OCI-LY3 (cell line): Measurements from ENCODE around the gene SPOCD1.
A peak's percentile ranks its signal among the peaks of the same experiment; 100 is the strongest.

ENCODE experiments used
- H2AFZ ChIP-seq: fragments of 200-600, 300-600 bp; shearing (Covaris generic); 2 replicates; pipeline ENCODE4 v1.6.0; 2014; ENCODE audit warnings: antibody characterized with exemption, low read depth, low read length
- H3K27ac ChIP-seq: fragments of 200-600, 300-600 bp; sonication (generic); 2 replicates; pipeline ENCODE4 v1.5.1; 2014; ENCODE audit warnings: mild to moderate bottlenecking, low read length, moderate library complexity, mixed read lengths
- H3K27me3 ChIP-seq: fragments of 200-600, 300-600 bp; sonication (generic); 2 replicates; pipeline ENCODE4 v1.6.1; 2014; ENCODE audit warnings: low read depth, low read length, mixed read lengths
- H3K36me3 ChIP-seq: fragments of 200-600, 300-600 bp; sonication (generic); replicated peaks from 2 replicates; pipeline ENCODE3; 2014; ENCODE audit warnings: low read depth, low read length, mixed read lengths
- H3K4me1 ChIP-seq: fragments of 300-600, 200-600 bp; sonication (generic); 2 replicates; pipeline ENCODE4 v1.6.1; 2014; ENCODE audit warnings: low read length, mixed read lengths
- H3K4me2 ChIP-seq: fragments of 200-600, 300-600 bp; sonication (generic); 2 replicates; pipeline ENCODE4 v1.6.1; 2014; ENCODE audit warnings: low read length, mixed read lengths
- H3K4me3 ChIP-seq: fragments of 300-600, 200-600 bp; sonication (generic); 2 replicates; pipeline ENCODE4 v1.5.1; 2014; ENCODE audit warnings: antibody characterized with exemption, mild to moderate bottlenecking, low read length, moderate library complexity
- H3K79me2 ChIP-seq: fragments of 300-600, 200-600 bp; shearing (Covaris generic); 2 replicates; pipeline ENCODE4 v1.6.1; 2014; ENCODE audit warnings: mild to moderate bottlenecking, low read length, mixed read lengths
- H3K9ac ChIP-seq: fragments of 300-600, 200-600 bp; shearing (Covaris generic); 2 replicates; pipeline ENCODE4 v1.6.0; 2014; ENCODE audit warnings: mild to moderate bottlenecking, low read length, moderate library complexity
- H3K9me3 ChIP-seq: fragments of 200-600, 300-600 bp; shearing (Covaris generic); 2 replicates; pipeline ENCODE4 v1.6.1; 2014; ENCODE audit warnings: low read length, mixed read lengths; ENCODE audit not compliant: insufficient read depth
- H4K20me1 ChIP-seq: fragments of 200-600, 300-600 bp; sonication (generic); 2 replicates; pipeline ENCODE4 v1.6.1; 2016; ENCODE audit warnings: low read length, mixed read lengths; ENCODE audit not compliant: insufficient read depth
- CTCF ChIP-seq: fragments of 200-600, 300-600 bp; sonication (generic); IDR thresholded peaks from 2 replicates; pipeline ENCODE4 v1.5.1; 2014; ENCODE audit warnings: antibody characterized with exemption, low read length, low read depth
- EZH2phosphoT487 ChIP-seq: fragments of 200-600 bp; shearing (Covaris generic); IDR thresholded peaks from 2 replicates; pipeline ENCODE4 v1.6.1; 2018; ENCODE audit warnings: antibody characterized with exemption, mixed run types, low read depth

The SPOCD1 gene

GRCh38 chr1:31786366-31787060 lies 29.3 kb downstream of the SPOCD1 start:
- H3K79me2 ChIP-seq, result no peaks in the 10 kb centered on the region
- TF ChIP-seq EZH2phosphoT487, result no peak
- peaks cover 31% of the 10 kb centered on the region for H3K4me1 ChIP-seq
- no peak overlapping the region for H3K27ac ChIP-seq
- no peak overlapping the region for H3K4me3 ChIP-seq
- H3K9ac ChIP-seq, result no peak overlapping the region
- no peak overlapping the region for H2AFZ ChIP-seq
- H3K36me3 ChIP-seq, result no peaks in the 10 kb centered on the region
- H3K4me2 ChIP-seq, result no peak overlapping the region
- H4K20me1 ChIP-seq, result no peaks in the 10 kb centered on the region
- no peaks in the 10 kb centered on the region for H3K9me3 ChIP-seq
- no peaks in the 10 kb centered on the region; the same call in 1 of the 2 replicates for H3K27me3 ChIP-seq

GRCh38 chr1:31785947-31786290 lies 29.9 kb downstream of the SPOCD1 start:
- H2AFZ ChIP-seq, result no peak overlapping the region
- no peaks in the 10 kb centered on the region for H3K27me3 ChIP-seq
- H3K27ac ChIP-seq, result no peak overlapping the region
- TF ChIP-seq CTCF (no peak), EZH2phosphoT487 (no peak)
- no peak overlapping the region for H3K4me3 ChIP-seq
- peaks cover 31% of the 10 kb centered on the region for H3K4me1 ChIP-seq
- no peaks in the 10 kb centered on the region for H4K20me1 ChIP-seq
- no peaks in the 10 kb centered on the region for H3K79me2 ChIP-seq
- no peak overlapping the region for H3K9ac ChIP-seq
- no peak overlapping the region for H3K4me2 ChIP-seq
- no peaks in the 10 kb centered on the region for H3K36me3 ChIP-seq
- H3K9me3 ChIP-seq, result no peaks in the 10 kb centered on the region

- Histone ChIP-seq H3K36me3 (no peaks in the 10 kb centered on the region), H3K4me2 (peak overlapping the region; percentile 73), H3K4me1 (peaks cover 31% of the 10 kb centered on the region), H3K27me3 (no peaks in the 10 kb centered on the region), H3K9me3 (no peaks in the 10 kb centered on the region), H3K4me3 (peak overlapping the region; percentile 24; the same call in 1 of the 2 replicates), H3K79me2 (no peaks in the 10 kb centered on the region), H4K20me1 (no peaks in the 10 kb centered on the region), H3K9ac (peak overlapping the region; percentile 46; the same call in 1 of the 2 replicates), H3K27ac (peak overlapping the region; percentile 2; the same call in 1 of the 2 replicates), H2AFZ (peak overlapping the region; percentile 71)
- TF ChIP-seq CTCF (no peak), EZH2phosphoT487 (no peak)
Measured at GRCh38 chr1:31785020-31785946, 30.5 kb downstream of the SPOCD1 start.

GRCh38 chr1:31784356-31785019 lies 31.3 kb downstream of the SPOCD1 start:
- Histone ChIP-seq H3K9me3 (no peaks in the 10 kb centered on the region), H3K4me2 (peak overlapping the region; percentile 73), H3K27me3 (no peaks in the 10 kb centered on the region), H3K27ac (0 out of 2 replicates have a peak overlapping the region, but pooled peaks have one; percentile 2), H3K9ac (peak overlapping the region; percentile 46; the same call in 1 of the 2 replicates), H2AFZ (peak overlapping the region; percentile 71), H3K4me1 (peaks cover 29% of the 10 kb centered on the region), H3K4me3 (peak overlapping the region; percentile 24; the same call in 1 of the 2 replicates), H4K20me1 (no peaks in the 10 kb centered on the region), H3K79me2 (no peaks in the 10 kb centered on the region), H3K36me3 (no peaks in the 10 kb centered on the region)
- no peak for TF ChIP-seq CTCF
- no peak for TF ChIP-seq EZH2phosphoT487
